KMS-11 (cell line): ENCODE results near the gene UBTD1.

Source experiments
- H2AFZ ChIP-seq: fragments of 200-600 bp; sonication (generic); 2 replicates; pipeline ENCODE4 v1.6.1; 2016; ENCODE audit warnings: antibody characterized with exemption, mixed run types, low read depth
- H3K27ac ChIP-seq: fragments of 200-600 bp; sonication (generic); 2 replicates; pipeline ENCODE4 v1.6.1; 2016; ENCODE audit warnings: mild to moderate bottlenecking, mixed run types
- H3K27me3 ChIP-seq: fragments of 200-600 bp; sonication (generic); 2 replicates; pipeline ENCODE4 v1.6.1; 2017; ENCODE audit warnings: mild to moderate bottlenecking, low read depth, mixed run types, moderate library complexity; ENCODE audit not compliant: insufficient read depth
- H3K36me3 ChIP-seq: fragments of 200-600 bp; sonication (generic); 2 replicates; pipeline ENCODE4 v1.6.1; 2017; ENCODE audit warnings: mild to moderate bottlenecking, mixed run types; ENCODE audit not compliant: insufficient read depth
- H3K4me1 ChIP-seq: fragments of 200-600 bp; sonication (generic); 2 replicates; pipeline ENCODE4 v1.6.1; 2016; ENCODE audit warnings: mild to moderate bottlenecking, low read depth, mixed run types; ENCODE audit not compliant: poor library complexity, severe bottlenecking
- H3K4me2 ChIP-seq: fragments of 200-600 bp; sonication (generic); 2 replicates; pipeline ENCODE4 v1.7.0; 2016; ENCODE audit warnings: mild to moderate bottlenecking, mixed run types
- H3K4me3 ChIP-seq: fragments of 200-600 bp; sonication (generic); IDR thresholded peaks from 2 replicates; pipeline ENCODE4 v1.6.1; 2017; ENCODE audit warnings: low read depth, low read length, mixed read lengths; ENCODE audit not compliant: insufficient read depth
- H3K79me2 ChIP-seq: fragments of 200-600 bp; sonication (generic); 2 replicates; pipeline ENCODE4 v1.6.1; 2016; ENCODE audit warnings: low read depth, mixed run types; ENCODE audit not compliant: insufficient read depth
- H3K9ac ChIP-seq: fragments of 200-600 bp; sonication (generic); 2 replicates; pipeline ENCODE4 v1.6.1; 2016; ENCODE audit warnings: mild to moderate bottlenecking, mixed run types
- H4K20me1 ChIP-seq: fragments of 200-600 bp; sonication (generic); 2 replicates; pipeline ENCODE4 v1.6.1; 2016; ENCODE audit warnings: mild to moderate bottlenecking, mixed run types; ENCODE audit not compliant: insufficient read depth
- CTCF ChIP-seq: fragments of 200-600 bp; sonication (generic); conservative IDR thresholded peaks from 2 replicates; pipeline ENCODE4 v1.6.1; 2017; ENCODE audit warnings: low read depth, mild to moderate bottlenecking, antibody characterized with exemption, low read length, moderate library complexity, mixed read lengths

The UBTD1 gene

GRCh38 chr10:97618733-97619132 lies 120.0 kb downstream of the UBTD1 start:
- TF ChIP-seq CTCF = no peak

More at GRCh38 chr10:97618733-97619132, 120.0 kb downstream of the UBTD1 start:
- no peak overlapping the region for H3K4me2 ChIP-seq
- H4K20me1 ChIP-seq = no peaks in the 10 kb centered on the region
- H3K9ac ChIP-seq = no peak overlapping the region
- no peak overlapping the region for H2AFZ ChIP-seq
- no peaks in the 10 kb centered on the region for H3K4me1 ChIP-seq
- no peak overlapping the region for H3K4me3 ChIP-seq
- H3K36me3 ChIP-seq = no peaks in the 10 kb centered on the region
- no peaks in the 10 kb centered on the region for H3K27me3 ChIP-seq
- H3K27ac ChIP-seq = no peak overlapping the region
- H3K79me2 ChIP-seq = no peaks in the 10 kb centered on the region
